Stomach smooth muscle (tissue), 2 donors: ENCODE data around the gene POU2F2.

ENCODE experiments used
- H3K27ac ChIP-seq: one replicate; pipeline ENCODE4 v1.7.0; 2013; ENCODE audit warnings: mild to moderate bottlenecking, low read length, inconsistent platforms
- H3K27me3 ChIP-seq, 2 donors: one replicate each; pipeline ENCODE4 v1.7.0; 2013; ENCODE audit warnings: low read length in 2 of 2; ENCODE audit not compliant: insufficient read depth in 2 of 2, control insufficient read depth in 1 of 2
- H3K36me3 ChIP-seq, 2 donors: one replicate each; pipeline ENCODE4 v1.7.0; 2013; ENCODE audit warnings: low read length in 2 of 2; ENCODE audit not compliant: control insufficient read depth in 2 of 2, insufficient read depth in 2 of 2
- H3K4me1 ChIP-seq: one replicate; pipeline ENCODE4 v1.7.0; 2013; ENCODE audit warnings: low read length; ENCODE audit not compliant: control insufficient read depth, insufficient read depth
- H3K4me3 ChIP-seq, 2 donors: one replicate each; pipeline ENCODE4 v1.7.0; 2013; ENCODE audit warnings: low read length in 2 of 2
- H3K9ac ChIP-seq, 2 donors: one replicate each; pipeline ENCODE4 v1.7.0; 2013; ENCODE audit warnings: low read length in 2 of 2, mild to moderate bottlenecking in 1 of 2
- H3K9me3 ChIP-seq, 2 donors: one replicate each; pipeline ENCODE4 v1.7.0; 2013; ENCODE audit warnings: low read length in 2 of 2; ENCODE audit not compliant: control insufficient read depth in 2 of 2
- donor health status: healthy.
- donor health status: Pancreatic carcinoma.

The POU2F2 gene

DNA sequence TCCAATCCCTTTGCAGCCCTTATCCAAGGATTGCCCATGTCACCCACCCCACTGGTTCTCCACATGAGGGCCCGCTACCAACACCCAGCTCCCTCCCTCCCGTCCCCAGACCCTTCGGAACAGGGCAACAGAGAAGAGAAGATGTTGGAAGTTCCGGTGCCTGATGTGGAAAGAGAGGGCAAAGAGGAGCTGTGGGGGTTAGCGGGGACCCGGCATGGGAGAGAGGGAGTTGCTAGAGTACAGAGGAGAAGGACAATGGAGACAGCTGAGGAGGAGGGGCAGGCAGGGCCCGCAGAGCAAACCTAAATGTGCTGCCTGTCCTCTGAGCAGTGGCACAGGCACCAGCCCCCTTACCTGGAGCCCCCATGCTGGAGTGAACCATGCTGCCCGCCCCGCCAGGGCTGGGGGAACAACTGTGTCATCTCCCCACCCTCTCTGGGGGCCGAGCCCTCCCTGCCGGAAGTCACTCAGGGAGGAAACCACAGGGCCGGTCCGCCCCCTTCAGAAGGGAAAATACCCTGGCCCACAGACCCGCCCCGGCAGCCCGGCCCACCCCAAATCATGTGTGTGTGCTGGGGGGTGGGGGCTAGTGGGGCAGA, at the start of gene POU2F2:
TSS of gene POU2F2 (minus strand) at position 417 of the 599 bp plus-strand sequence. CDS start at position 382, 35 bp downstream.
- no peak within 1 kb of the TSS for H3K27ac ChIP-seq
- H3K27me3 ChIP-seq, result peaks cover 13 to 37% of the 10 kb centered on the region in 2 donors
- H3K4me1 ChIP-seq, result peaks cover 4% of the 10 kb centered on the region

DNA sequence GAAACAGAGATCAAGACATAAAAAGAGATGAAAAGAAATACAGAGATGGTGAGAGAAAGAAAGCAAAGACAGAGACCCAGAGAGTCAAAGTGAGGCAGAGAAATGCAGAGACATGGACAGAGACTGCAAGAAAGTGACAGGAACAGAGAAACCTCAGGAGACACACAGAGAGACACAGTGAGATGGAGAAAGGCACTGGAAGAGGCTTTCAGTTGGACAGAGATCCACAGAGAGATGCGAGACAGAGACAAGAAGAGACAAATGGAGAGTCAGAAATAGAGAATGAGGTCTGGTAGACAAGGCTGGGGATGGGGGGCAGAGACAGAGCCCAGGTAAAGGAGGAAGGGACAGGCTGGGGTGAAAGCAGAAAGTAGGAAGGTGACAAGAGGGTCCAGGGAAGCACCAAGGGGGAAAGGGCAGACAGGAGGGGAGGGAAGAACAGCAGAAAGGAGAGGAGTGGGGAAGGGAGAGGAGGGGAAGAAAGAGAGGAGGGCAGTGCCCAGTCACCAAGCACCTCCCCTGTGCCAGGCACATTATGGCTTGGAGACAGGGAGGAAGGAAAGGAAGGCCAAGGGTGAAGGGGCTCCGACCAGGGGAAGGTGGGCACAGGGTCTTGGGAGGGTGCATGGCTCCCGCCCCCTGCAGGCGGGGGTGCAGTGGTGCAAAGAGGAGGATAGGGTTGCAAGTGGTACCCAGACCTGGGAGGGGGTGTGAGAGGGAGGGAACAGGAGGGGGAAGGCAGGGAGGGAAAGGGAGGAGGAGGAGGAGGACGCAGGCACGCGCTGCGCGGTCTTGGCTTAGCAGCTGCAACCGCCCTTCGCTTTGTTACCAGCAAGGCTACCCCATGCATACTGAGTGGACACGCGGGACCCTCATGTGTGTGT, 46.8 kb upstream of the POU2F2 start:
- no peak overlapping the region for H3K4me3 ChIP-seq
- no peaks in the 10 kb centered on the region for H3K9me3 ChIP-seq
- peaks cover 16% of the 10 kb centered on the region for H3K4me1 ChIP-seq
- H3K27me3 ChIP-seq, result peaks cover 41 to 48% of the 10 kb centered on the region in 2 donors
- no peak overlapping the region for H3K9ac ChIP-seq
- H3K27ac ChIP-seq, result no peak overlapping the region
- no peaks in the 10 kb centered on the region for H3K36me3 ChIP-seq

More for the DNA sequence above, at the start of gene POU2F2:
- Histone ChIP-seq H3K9me3 (no peaks in the 10 kb centered on the region), H3K9ac (no peak within 1 kb of the TSS), H3K4me3 (peak within 1 kb of the TSS in 1 of 2 donors; percentile 64), H3K36me3 (no peaks in the 10 kb centered on the region)

DNA sequence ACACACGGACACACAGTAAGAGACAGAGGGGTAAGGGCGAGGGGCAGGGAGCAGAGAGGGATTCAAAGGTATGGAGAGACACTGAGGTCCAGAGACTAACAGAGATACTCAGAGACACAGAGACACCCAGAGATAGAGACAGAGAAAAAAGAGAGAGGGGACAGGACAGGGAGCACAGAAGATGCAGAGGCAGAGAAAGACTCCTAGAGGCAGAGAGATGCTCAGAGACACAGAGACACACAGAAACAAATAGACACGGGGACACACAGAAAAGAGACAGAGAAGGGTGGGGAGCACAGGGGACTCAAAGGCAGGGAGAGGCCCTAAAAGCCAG, 45.4 kb upstream of the POU2F2 start:
- Histone ChIP-seq H3K27me3 (peaks cover 45 to 53% of the 10 kb centered on the region in 2 donors), H3K27ac (no peak overlapping the region), H3K36me3 (no peaks in the 10 kb centered on the region), H3K9me3 (no peaks in the 10 kb centered on the region), H3K4me3 (peak overlapping the region in 1 of 2 donors; percentile 59), H3K4me1 (peaks cover 16% of the 10 kb centered on the region), H3K9ac (peak overlapping the region in 1 of 2 donors; percentile 19)

DNA sequence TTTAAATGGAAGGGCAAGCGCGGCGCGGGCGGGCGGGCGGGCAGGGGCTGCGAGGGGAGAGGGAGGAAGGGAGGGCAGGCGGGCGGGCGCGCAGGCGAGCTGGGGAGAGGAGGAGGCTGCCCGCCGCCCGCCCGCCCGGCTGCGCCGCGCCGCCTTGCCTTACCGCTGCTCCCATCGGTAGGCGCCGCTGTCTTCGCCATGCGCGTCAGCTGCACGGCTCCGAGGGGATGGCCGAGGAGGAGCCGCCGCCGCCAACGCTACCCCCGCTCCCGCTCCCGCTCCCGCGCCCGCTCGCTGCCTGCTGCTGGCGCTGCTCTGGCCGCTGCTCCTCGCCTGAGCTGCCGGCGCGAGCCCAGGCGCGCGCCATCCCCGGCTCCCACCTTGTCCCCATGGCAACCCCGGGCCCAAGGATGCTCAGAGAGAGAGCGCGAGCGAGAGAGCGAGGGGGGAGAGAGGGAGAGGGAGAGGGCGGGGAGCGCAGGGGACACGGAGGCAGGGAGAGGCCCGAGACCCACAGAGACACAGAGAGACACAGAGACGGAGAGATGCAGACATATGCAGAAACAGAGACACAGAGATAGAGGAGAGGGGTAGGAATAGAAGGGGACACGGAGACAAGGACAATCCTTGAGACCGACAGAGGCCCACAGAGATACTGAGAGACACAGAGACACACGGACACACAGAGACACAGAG, 44.9 kb upstream of the POU2F2 start:
- Histone ChIP-seq H3K27me3 (peaks cover 42 to 57% of the 10 kb centered on the region in 2 donors), H3K27ac (no peak overlapping the region), H3K9me3 (no peaks in the 10 kb centered on the region), H3K36me3 (no peaks in the 10 kb centered on the region), H3K4me1 (peaks cover 16% of the 10 kb centered on the region), H3K9ac (peak overlapping the region in 1 of 2 donors; percentile 19), H3K4me3 (peak overlapping the region; percentile 43 to 70)

DNA sequence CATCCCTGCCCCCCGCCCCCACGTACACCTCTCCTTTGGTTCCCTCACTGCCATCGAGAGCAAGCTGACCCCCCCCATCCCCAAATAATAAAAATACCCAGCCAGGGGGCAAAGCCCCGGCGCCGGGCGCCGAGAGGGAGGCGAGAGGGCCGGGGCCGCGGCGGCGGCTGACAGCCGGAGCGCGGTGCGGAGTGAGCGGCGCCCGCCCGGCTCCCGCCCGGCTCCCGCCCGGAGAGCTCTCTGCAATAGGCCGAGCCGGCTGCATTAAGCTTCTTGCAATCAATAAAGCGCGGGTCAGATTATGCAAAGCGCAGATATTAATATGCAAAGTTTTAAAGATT, 44.4 kb upstream of the POU2F2 start:
- Histone ChIP-seq H3K4me1 (peaks cover 16% of the 10 kb centered on the region), H3K36me3 (no peaks in the 10 kb centered on the region), H3K4me3 (peak overlapping the region; percentile 63 to 70), H3K9me3 (no peaks in the 10 kb centered on the region), H3K9ac (peak overlapping the region in 1 of 2 donors; percentile 47), H3K27me3 (peaks cover 42 to 59% of the 10 kb centered on the region in 2 donors), H3K27ac (no peak overlapping the region)

DNA sequence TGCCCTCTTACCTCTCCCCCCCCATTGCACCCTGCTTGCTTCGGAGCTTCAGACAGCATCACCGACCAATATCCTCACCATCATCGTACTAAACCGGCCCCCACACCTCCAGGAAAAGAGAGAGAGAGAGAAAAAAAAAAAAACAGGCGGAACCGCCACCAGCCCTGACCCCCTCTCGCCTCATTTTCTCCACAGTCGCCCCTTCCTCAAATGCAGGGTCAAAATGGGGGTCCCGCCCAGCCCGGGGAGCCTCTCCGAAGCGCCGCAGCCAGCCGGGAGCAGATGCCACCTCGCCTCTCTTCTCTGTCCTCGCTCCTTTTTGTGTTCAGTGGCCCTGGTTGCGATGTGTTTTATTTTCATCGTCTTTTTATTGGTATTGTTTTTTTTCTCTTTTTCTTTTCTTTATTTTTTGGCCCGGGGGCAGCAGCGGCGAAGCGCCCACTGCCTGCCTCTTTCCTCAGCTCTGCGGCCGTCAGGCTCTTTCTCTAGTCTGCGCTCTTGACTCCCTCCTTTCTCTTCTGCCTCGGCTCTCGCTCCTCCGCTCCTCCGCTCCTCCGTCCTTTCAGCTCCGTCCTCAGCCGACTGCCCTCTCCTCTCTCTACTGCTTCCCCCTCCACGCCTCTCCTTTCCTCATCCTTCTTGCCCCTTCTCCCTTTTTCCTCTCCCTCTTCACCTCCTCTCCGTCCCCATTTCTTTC, 43.9 kb upstream of the POU2F2 start:
- H3K27ac ChIP-seq, result no peak overlapping the region
- H3K27me3 ChIP-seq, result peaks cover 41 to 57% of the 10 kb centered on the region in 2 donors
- peaks cover 16% of the 10 kb centered on the region for H3K4me1 ChIP-seq
- H3K9me3 ChIP-seq, result no peaks in the 10 kb centered on the region
- H3K4me3 ChIP-seq, result peak overlapping the region; percentile 63 to 70
- H3K9ac ChIP-seq, result peak overlapping the region in 1 of 2 donors; percentile 47
- H3K36me3 ChIP-seq, result no peaks in the 10 kb centered on the region

DNA sequence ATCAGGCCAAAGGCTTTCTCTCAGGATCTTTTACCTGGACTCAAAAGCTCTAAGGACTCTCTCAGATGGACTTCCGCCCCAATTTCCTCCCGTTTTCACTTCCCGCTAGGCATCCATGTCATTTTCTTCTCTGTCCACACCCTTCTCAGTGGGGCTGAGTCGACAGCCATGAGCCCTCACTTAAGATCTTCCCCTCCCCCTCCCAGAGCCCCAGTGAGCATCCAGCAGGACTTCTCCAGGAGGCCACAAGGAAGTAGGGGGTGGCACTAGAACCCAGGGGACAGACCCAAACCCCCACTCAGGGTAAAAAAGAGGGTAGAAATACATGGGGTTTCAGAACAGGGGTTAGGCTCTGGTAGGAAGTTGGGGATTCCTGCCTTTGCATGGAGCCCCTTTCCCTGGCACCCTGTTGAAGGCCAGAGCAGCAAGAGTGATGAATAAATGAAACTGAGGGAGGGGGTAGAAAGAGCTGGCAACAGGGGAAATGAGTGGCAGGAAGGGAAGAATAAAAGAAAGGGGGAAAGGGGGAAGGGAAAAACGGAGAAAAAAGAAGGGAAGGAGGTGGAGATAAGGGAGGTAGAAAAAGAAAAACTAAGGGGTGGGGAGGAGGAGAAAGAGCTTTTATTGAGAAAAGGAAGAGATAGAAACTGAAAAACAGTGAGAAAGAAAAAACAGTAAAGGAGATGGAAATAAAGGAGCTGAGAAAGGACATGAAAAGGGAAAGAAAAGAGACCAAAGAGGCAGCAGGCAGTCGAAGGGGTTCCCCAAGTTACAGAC, 42.9 kb upstream of the POU2F2 start:
- no peak overlapping the region for H3K9ac ChIP-seq
- H3K4me1 ChIP-seq, result peaks cover 16% of the 10 kb centered on the region
- no peak overlapping the region for H3K4me3 ChIP-seq
- no peaks in the 10 kb centered on the region for H3K36me3 ChIP-seq
- H3K27ac ChIP-seq, result no peak overlapping the region
- H3K27me3 ChIP-seq, result peaks cover 41 to 48% of the 10 kb centered on the region in 2 donors
- H3K9me3 ChIP-seq, result no peaks in the 10 kb centered on the region

DNA sequence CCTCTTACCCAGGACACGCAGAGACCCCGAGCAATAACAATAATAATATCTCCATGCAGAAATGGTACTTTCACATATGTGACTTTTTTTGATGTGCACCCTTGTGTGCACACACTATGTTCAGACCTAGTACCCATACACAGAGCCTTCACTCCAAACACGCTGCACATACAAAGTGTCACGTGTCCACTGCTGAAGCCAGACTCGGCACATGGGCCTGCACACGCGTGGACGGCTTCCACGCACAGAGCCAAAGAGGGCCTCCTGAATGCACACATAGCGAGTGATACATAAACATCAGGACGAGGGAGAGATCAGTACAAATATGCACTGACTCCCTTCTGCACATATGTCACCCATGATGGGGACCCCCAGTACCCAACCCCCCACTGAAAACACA, 41.9 kb upstream of the POU2F2 start:
- no peak overlapping the region for H3K27ac ChIP-seq
- H3K4me3 ChIP-seq, result no peak overlapping the region
- H3K9ac ChIP-seq, result no peak overlapping the region
- H3K27me3 ChIP-seq, result peaks cover 32 to 42% of the 10 kb centered on the region in 2 donors
- no peaks in the 10 kb centered on the region for H3K36me3 ChIP-seq
- H3K4me1 ChIP-seq, result peaks cover 16% of the 10 kb centered on the region
- H3K9me3 ChIP-seq, result no peaks in the 10 kb centered on the region

DNA sequence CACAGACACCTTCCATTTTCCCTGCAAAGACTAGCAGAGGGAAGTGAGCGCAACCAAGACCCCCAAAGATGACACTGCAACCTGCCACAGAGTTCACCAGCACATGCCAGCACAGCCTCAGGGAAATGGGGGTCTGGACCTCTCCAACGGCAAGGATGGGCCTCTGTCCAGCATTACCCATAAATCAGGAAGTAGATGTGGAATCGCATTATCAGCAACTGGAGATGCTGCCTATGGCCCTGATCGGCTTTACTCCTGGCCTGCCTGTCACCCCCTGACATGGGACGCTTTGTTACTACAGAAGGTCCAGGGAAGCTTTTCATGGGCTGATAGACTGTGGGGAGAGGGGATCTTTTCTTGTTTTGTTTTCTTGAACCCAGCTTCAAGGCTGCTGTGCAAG, 41.4 kb upstream of the POU2F2 start:
- Histone ChIP-seq H3K27ac (no peak overlapping the region), H3K9me3 (no peaks in the 10 kb centered on the region), H3K4me1 (peaks cover 16% of the 10 kb centered on the region), H3K9ac (no peak overlapping the region), H3K4me3 (no peak overlapping the region), H3K27me3 (peaks cover 27 to 40% of the 10 kb centered on the region in 2 donors), H3K36me3 (no peaks in the 10 kb centered on the region)

DNA sequence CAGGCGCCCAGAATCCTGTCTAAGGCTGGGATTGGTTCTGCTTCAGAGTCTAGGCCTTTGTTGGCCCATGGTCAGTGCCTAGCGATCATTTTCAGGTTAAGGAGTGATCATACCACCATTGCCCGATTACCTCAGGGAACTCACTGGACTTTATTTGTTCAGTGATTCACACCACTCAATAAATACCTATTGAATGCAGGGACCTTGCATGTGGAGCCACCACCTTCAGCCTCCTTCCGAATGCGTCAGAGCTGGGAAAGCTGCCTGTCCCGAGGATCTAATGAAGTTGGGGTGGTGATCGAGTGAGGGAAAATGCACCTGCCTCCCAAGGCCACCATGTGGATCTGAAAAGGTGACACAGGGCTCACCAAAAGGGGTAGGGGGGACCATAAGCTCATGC, 40.0 kb upstream of the POU2F2 start:
- H3K9me3 ChIP-seq, result no peaks in the 10 kb centered on the region
- no peak overlapping the region for H3K27ac ChIP-seq
- no peak overlapping the region for H3K9ac ChIP-seq
- H3K27me3 ChIP-seq, result peaks cover 17 to 34% of the 10 kb centered on the region in 2 donors
- H3K36me3 ChIP-seq, result no peaks in the 10 kb centered on the region
- H3K4me3 ChIP-seq, result no peak overlapping the region
- H3K4me1 ChIP-seq, result peaks cover 13% of the 10 kb centered on the region
